ENCODE data around the gene FAM107B. TPM values are rescaled to one million over a fixed set of nuclear protein-coding genes. Genes with fewer than 3 reads are reported as not detected.

FAM107B gene
- total and polyA plus RNA-seq, 2 of the 8 experiments (the other 6 are each of a cell fraction or from before 2014, with no cell fraction given), result 7.5 to 28.1 TPM

- no peak overlapping the region for H4K8ac ChIP-seq (ENCODE audit: extremely low read depth, insufficient read depth, low read length)
- H2BK120ac ChIP-seq (replicated peaks; ENCODE audit: low read depth, low read length), result no peak overlapping the region
- no peak overlapping the region for H3K23ac ChIP-seq (ENCODE audit: insufficient read length)
- no peaks in the 10 kb centered on the region; the same call in 1 of the 2 replicates for H3K23me2 ChIP-seq (ENCODE audit: low read depth, low read length)
- H2BK12ac ChIP-seq (ENCODE audit: low read depth, low read length), result no peak overlapping the region
- no peak overlapping the region for H3K14ac ChIP-seq (ENCODE audit: insufficient read length)
- H3K4ac ChIP-seq (replicated peaks; ENCODE audit: insufficient read length, low read depth, low read length), result no peak overlapping the region
- POLR2A ChIA-PET (ENCODE audit: partially characterized antibody), result interaction anchor here (2.1 kb wide), 1 partner anchor 280 kb away, joined by 5 read pairs; the partner anchor contains the start of genes CDNF, HSPA14 and MSANTD7
- no peak overlapping the region for H3K56ac ChIP-seq (replicated peaks; ENCODE audit: insufficient read length, low read depth, low read length)
- H3K4me1 ChIP-seq (replicated peaks in 1 of 4; ENCODE audit: control insufficient read depth in 3 of 4, insufficient read depth in 4 of 4, low read length in 3 of 4), result peaks cover 0 to 18% (median 13%) of the 10 kb centered on the region in 4 experiments; a peak in 6 of 7 replicates
- no peak for DNase-seq (ENCODE audit: low read depth in 1 of 2, low spot score in 2 of 2)
- no peak overlapping the region for H2BK5ac ChIP-seq (ENCODE audit: low read depth, low read length)
- H4K91ac ChIP-seq (replicated peaks; ENCODE audit: insufficient read length, low read length), result no peak overlapping the region
- H2BK20ac ChIP-seq (ENCODE audit: low read length), result no peak overlapping the region
- no peak overlapping the region for H3K27ac ChIP-seq (ENCODE audit: low read depth, low read length)
- CTCF ChIA-PET (ENCODE audit: partially characterized antibody), result interaction anchor here (0.9 to 10.4 kb wide), 11 partner anchors 10 to 279 kb away, joined by 3 to 156 read pairs (median 4); no protein-coding TSS in a partner anchor
- no peaks in the 10 kb centered on the region for H3K9me3 ChIP-seq (ENCODE audit: insufficient read depth in 2 of 2, low read depth in 1 of 2, low read length in 1 of 2)
- H3K36me3 ChIP-seq (ENCODE audit: control insufficient read depth in 2 of 4, insufficient read depth in 4 of 4, low read length in 3 of 4), result no peaks in the 10 kb centered on the region
- no peak overlapping the region for H2AK5ac ChIP-seq (ENCODE audit: low read depth, low read length)
- H3K79me2 ChIP-seq (ENCODE audit: control insufficient read depth in 1 of 2, insufficient read depth in 2 of 2, low read length in 2 of 2), result peaks cover 0 to 11% of the 10 kb centered on the region in 2 experiments; a peak in 1 of 4 replicates
- H4K20me1 ChIP-seq (replicated peaks in 1 of 2; ENCODE audit: control insufficient read depth in 1 of 2, insufficient read depth in 2 of 2, low read length in 2 of 2), result peaks cover 0 to 8% of the 10 kb centered on the region in 2 experiments
- H2AFZ ChIP-seq (ENCODE audit: low read length), result no peak overlapping the region
- no peak overlapping the region for H3K4me2 ChIP-seq (ENCODE audit: insufficient read depth in 1 of 2, low read depth in 2 of 2, low read length in 2 of 2)
- no peak overlapping the region for H3K18ac ChIP-seq (ENCODE audit: extremely low read depth, low read length)
- H2BK15ac ChIP-seq (ENCODE audit: low read length), result no peak overlapping the region
- 86% methylated on average over 5 of the region's 5 CpGs; no CpG with 5 or more reads in 1 of the 2 experiments for WGBS, 2 experiments (ENCODE audit: extremely low coverage in 1 of 2, insufficient coverage in 1 of 2, insufficient read length in 1 of 2, insufficient replicate concordance in 2 of 2, low coverage in 1 of 2, low lambda C conversion rate in 2 of 2, missing lambda C conversion rate in 1 of 2)
- no peak overlapping the region for H3K4me3 ChIP-seq (ENCODE audit: extremely low read depth in 1 of 4, insufficient read depth in 2 of 4, low read depth in 3 of 4, low read length in 4 of 4)
- H4K5ac ChIP-seq (ENCODE audit: insufficient read length, low read depth, low read length), result no peak overlapping the region
- H3K9ac ChIP-seq (replicated peaks in 1 of 4; ENCODE audit: extremely low read depth in 1 of 4, low read depth in 3 of 4, low read length in 3 of 4), result no peak overlapping the region
- no peak for FAIRE-seq
- peaks cover 7% of the 10 kb centered on the region for H3K79me1 ChIP-seq (ENCODE audit: low read depth, low read length)
- no peaks in the 10 kb centered on the region for H3K27me3 ChIP-seq (replicated peaks in 1 of 4; ENCODE audit: control insufficient read depth in 3 of 4, extremely low read depth in 1 of 4, insufficient read depth in 3 of 4, low read length in 3 of 4)
Observed at GRCh38 chr10:14557567-14557966, 217.1 kb downstream of the FAM107B start.

Measured in H1 (cell line).